GM20000 (cell line): ENCODE measurements around the gene PELI2.

Experiments
- DNase-seq: peaks from one replicate; pipeline ENCODE4 v3.0.0; 2012; ENCODE audit warnings: low spot score
- CTCF ChIP-seq: IDR thresholded peaks from 2 replicates; pipeline ENCODE4 v1.5.1; 2012; ENCODE audit warnings: mild to moderate bottlenecking, control low read depth; ENCODE audit errors: extremely low read depth, missing control alignments

Gene PELI2

GRCh38 chr14:56244138-56244789, 126.1 kb downstream of the PELI2 start:
- no peak for TF ChIP-seq CTCF
- no peak for DNase-seq

GRCh38 chr14:56247495-56248200, 129.4 kb downstream of the PELI2 start:
- TF ChIP-seq CTCF: no peak
- DNase-seq: no peak

- no peak for DNase-seq
- TF ChIP-seq CTCF: no peak
Observed at GRCh38 chr14:56248442-56248841, 130.2 kb downstream of the PELI2 start.

- TF ChIP-seq CTCF: no peak
- no peak for DNase-seq
Observed at GRCh38 chr14:56261046-56261445, 142.8 kb downstream of the PELI2 start.

- no peak for TF ChIP-seq CTCF
- DNase-seq: no peak
Observed at GRCh38 chr14:56262530-56262929, 144.3 kb downstream of the PELI2 start.

GRCh38 chr14:56268039-56268438, 149.8 kb downstream of the PELI2 start:
- no peak for DNase-seq
- no peak for TF ChIP-seq CTCF

- TF ChIP-seq CTCF: no peak
- DNase-seq: no peak
Observed at GRCh38 chr14:56268673-56269072, 150.5 kb downstream of the PELI2 start.
